Stimulated activated CD8-positive, alpha-beta memory T cell treated with anti-CD3 and anti-CD28 coated beads, Interleukin-15, amount 100 ng/mL, for 24 hours (primary cell): Measurements from ENCODE around the gene JAK1.

ENCODE experiments used
- DNase-seq: peaks from one replicate; pipeline ENCODE4 v3.0.0-alpha.2; 2020; ENCODE audit warnings: low read depth

The JAK1 gene

DNA sequence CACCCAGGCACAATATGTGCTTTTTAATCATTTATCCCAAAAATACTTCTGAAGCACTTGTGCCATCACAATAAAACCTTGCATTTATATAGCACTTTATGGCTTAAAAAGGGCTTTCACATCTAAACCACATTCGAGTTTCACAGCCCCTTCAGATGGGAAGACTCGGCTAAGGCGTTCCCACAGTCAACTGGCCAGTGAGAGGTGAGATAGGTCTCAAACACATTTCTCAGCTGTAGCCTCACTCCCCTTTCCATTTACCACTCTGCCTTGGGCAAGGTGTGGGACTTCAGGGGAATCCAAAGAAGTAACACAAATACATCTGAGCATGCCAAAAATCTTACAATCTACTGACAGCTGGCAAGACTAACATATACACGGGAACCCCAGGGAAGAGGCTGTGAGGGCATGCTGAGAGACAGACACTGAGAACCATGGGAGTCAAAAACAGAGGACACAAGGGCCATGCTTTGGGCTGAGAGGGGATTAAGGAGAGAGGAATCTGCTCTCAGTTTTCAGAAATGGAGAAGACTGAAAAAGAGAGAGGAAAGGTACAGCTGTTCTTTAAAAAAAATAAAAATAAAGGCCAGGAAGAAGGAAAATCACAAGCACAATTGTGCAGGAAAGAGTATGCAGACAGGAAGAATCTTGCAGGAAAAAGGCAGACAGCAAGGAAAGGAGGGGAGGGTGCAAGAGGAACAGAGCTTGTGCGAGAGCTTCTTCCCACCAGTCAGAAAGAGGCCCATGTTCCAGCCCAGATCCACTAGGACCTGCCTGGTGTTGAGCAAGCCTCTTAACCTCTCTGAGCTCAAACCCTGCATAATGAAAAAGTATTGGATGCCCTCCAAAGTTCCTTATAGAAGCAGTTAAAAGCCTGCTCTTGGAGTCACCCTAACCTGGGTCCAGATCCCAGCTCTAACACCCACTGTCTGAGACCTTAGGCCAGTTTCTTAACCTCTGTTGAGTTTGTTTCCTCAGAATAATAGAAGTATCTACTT is 73.5 kb downstream of the JAK1 start:
- DNase-seq = no peak

- no peak for DNase-seq
Observed at GRCh38 chr1:64891448-64891825, 74.9 kb downstream of the JAK1 start.

DNA sequence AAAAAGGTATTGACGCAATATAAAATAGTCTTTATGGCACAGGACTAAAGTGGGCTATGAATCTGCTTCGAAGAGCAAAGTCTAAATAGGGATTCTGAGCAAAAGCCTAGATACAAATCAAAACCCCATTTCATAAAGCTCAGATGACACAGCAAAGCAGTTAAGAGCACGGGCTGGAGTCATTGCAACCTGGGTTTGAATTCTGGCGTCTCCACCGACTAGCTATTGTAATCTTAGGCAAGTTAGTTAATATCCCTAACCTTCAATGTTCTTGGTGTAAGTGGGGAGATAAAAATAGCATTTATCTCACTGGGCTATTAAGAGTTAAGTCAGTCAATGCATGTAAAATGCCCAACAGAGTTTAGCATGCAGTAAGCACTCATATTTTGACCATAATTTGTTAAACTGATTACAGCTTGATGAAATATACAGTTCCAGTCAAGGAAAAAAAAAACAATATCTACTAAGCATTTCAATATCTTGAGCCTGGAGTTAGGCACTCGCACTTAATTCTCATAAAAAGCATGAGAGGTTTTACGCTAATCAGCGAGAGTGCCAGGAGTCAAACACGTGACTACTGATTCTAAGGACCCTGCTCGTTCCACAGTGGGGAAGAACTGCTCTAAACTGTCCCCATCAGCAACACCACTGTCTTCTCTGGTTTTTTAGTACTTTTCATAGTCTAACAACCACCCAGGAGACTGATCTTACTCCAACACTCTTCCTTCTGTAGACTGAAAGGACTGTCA is 75.5 kb downstream of the JAK1 start:
- no peak for DNase-seq

GRCh38 chr1:64887689-64888217 is 78.6 kb downstream of the JAK1 start:
- DNase-seq = no peak

DNA sequence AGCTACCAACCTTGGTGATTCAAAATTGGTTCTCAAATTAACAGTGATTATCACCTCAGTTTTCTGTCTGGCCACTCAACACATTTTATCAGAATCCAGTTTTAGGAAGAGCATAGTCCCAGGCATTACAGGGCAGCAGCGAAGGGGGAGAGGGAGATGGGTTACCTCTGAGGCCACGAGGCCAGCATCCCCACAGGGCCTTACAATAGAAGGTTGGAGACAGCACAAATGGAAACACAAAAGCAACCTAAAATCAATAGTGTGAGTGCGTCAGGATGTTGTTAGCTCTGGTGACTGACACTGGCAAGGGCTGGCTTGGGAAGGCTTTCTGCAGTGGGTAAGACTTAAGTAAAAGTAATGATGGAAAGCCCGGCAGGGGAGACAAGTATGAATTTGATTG is 79.5 kb downstream of the JAK1 start:
- no peak for DNase-seq

DNA sequence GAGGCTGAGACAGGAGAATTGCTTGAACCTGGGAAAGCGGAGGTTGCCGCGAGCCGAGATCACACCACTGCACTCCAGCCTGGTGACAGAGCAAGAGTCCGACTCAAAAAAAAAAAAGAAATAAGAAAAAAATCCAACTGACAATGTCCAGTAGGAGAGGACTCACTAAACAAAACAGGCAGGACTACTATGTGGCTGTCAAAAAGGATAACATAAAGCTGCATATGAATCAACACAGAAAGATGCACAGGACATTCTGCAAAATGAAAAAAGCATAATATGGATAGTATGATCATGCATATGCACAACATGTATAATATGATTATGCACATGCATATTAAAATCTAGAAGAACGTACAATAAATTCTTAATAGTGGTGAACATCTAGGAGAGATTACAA is 80.7 kb downstream of the JAK1 start:
- no peak for DNase-seq

DNA sequence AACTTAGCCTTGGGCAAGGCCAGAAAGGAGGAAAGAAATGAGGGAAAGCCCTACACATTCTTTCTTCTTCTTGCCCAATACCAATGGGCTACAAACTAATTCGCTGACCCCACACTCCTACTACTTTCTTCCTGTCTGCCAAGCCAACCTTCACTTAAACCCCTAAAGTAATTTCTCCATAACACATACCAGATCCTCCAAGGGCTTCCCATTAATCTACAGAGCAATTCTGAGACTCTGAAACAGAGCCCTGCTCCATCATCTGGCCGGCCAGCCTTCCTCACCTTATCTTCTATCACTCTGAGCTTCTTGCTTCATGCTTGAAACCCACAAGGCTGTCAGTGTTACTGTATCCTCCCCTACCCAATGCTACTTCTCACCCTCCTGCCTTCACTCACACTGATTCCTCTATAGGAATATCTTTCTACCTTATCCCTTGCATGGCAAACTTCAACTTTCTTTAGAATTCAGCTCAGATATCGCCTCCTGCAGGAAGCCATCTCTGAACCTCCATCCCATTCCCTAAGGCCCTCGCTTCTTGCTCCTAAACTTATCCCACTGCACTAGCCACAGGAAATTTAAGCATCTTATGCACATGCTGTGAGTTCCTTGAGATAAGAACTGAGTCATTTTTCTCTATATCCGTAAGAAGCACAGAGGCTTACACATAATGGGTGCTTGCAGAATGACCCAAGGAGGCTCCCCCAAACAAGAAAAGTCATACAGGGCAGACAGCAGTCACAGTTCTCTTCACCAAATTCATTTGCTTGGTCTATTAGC is 81.9 kb downstream of the JAK1 start:
- no peak for DNase-seq

DNA sequence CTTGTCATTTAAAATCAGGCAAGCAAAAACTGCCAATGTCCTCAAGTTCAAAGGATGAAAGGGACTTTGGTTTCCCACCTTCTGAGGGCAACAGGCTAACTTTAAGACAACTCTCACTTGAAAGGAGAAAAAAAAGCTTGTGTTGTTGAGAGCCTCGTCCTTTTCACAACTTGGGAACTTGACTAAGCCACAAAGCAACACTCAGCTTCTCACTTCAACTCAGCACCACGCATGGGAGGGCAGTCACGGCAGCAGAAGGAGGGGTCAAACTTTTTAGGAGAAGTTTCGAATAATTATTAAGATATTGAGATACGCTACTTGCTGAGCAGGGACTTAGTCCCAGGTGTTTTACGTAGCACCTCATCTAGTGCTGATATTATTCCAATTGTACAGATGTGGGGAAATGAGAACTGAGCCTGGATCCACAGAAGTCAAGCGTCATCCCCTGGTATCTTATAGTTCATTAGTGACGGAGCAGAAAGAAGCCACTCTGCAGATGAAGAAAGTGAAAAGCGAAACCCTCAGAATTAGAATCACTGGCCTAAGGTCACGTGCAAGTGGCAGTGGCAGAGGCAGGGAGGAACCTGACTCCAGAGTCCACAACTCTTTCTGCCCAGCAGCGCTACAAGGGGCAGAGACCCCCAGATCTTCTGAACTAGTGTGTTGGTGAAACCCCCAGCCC is 83.6 kb downstream of the JAK1 start:
- no peak for DNase-seq

- DNase-seq = no peak
Observed at GRCh38 chr1:64881281-64881680, 85.1 kb downstream of the JAK1 start.

DNA sequence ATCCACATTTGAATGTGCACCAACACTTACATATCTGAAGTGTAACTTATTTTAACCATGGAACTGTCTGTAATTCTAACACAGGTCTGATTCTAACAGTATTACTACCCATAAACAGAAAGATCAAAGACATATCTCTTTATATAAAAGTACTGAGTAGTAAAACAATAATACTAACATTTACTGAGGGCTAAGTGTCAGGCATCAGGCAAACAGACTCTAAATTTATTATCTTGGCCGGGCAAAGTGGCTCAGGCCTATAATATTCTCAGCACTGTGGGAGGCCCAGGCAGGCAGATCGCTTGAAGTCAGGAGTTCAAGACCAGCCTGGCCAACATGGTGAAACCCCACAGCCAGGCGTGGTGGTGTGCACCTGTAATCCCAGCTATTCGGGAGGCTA is 85.9 kb downstream of the JAK1 start:
- no peak for DNase-seq

DNA sequence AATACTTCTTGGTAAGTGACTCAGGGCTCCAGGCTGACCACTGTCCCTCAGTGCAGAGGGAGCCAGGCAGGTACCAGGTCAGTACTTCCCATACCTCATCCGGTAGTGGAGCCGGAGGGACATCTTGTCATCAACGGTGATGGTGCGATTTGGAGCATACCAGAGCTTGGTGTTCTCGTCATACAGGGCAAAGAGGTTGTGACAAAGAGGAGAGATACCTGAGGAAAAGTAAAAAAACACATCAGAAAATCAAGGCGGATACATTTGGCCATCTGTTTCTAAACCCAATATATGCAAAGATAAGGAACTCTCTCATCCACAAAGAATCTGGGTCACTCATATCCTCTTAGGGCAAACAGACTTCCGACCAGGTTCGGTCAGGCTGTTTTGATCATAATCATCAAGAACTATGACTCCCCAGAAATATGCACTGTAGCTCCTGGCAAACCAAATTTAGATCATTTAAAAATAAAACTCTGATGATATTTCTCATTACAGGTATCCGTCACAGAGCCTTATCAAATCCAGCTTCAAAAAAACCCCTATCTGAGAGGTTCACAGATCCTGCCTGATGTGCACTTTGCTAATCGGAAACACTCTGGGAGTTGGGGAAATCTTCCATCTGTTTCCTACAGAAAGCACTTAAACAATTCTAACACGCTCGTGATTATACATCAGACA is 87.3 kb downstream of the JAK1 start:
- no peak for DNase-seq

GRCh38 chr1:64878090-64878489 is 88.3 kb downstream of the JAK1 start:
- DNase-seq = no peak

DNA sequence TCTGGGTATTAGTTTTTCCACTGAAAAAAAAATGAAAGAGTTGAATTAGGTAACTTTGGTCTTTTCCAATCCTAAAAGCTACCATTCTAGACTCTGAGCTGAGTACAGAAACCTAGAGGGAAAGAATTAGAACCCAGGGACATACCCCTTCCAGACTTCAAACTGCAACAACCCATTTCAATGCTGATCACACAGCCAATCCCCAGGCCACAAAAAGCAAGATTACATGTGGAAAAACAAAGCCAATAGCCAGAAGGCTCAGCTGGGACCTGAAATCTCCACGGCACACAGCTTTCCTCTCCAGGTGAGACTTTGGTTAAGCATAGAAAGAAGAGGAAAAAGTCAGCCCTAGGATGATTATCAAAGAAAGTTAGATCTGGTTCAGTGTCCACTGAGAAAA is 88.8 kb downstream of the JAK1 start:
- no peak for DNase-seq

- no peak for DNase-seq
Observed at GRCh38 chr1:64877151-64877550, 89.2 kb downstream of the JAK1 start.

DNA sequence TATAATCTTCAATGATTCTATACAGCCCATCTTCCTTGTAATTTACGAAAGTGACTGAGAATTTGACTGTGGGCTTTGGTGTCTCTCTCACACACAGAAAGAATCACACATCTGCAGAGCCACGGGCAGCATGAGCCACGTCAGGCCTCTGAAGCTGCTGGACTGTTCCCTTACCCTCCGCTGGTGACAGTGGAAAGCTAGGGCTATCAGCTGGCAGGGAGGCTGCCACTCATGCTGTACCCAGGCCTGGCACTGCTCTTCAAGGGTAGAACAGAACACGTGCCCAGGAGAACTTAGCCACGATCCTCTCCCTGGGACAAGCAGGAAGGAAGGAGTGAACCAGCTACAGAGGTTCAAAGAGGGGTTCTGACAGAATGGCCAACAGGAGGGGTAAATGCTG is 90.7 kb downstream of the JAK1 start:
- DNase-seq = no peak

DNA sequence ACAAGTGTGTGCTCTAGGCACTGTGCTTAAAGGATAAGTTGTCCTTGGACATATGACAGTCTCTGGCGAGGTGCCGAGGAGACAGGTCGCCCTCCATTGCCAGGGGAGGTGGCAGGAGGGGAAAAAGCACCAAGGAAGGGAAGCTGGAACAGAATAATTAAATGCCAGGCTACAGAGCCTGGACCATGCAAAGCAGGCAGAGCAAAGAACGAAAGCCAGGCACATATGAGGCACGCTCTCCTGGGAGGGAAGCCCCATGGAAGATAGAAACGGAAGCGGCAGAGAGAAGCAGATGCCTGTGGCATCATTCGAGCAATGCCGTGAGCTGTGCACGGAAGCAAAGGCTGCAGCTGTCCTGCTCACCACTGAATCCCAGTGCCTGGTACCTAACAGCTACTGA is 91.2 kb downstream of the JAK1 start:
- DNase-seq = no peak

DNA sequence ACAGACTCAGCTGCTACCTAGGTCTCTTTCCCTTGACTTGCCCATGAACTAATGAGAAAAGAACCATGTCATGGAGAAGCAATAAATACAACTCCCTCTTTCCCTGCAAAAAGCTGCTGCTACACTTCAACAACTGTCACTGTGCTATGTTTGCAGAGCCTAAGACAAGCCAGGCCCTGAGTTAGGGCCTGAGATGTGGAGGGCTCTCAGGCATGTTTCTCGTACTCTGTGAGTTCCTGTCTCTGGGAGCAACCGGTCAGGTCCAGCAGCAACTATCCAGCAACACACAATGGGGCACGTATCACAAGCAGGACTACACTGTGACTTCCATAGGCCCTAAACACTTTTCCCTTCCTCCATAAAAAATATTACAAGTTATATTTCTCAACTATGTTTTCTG is 91.7 kb downstream of the JAK1 start:
- no peak for DNase-seq

- DNase-seq = no peak
Observed at GRCh38 chr1:64873576-64873975, 92.8 kb downstream of the JAK1 start.

GRCh38 chr1:64872067-64872466 is 94.3 kb downstream of the JAK1 start:
- DNase-seq = no peak

- DNase-seq = no peak
Observed at GRCh38 chr1:64871256-64871655, 95.1 kb downstream of the JAK1 start.

GRCh38 chr1:64867266-64867665 is 99.1 kb downstream of the JAK1 start:
- DNase-seq = no peak
